Endothelial cell of umbilical vein (primary cell): ENCODE data around the gene POLR2E. TPM values are rescaled to one million over a fixed set of nuclear protein-coding genes. Genes with fewer than 3 reads are reported as not detected.

ENCODE experiments used
- BruUV-seq: library from RNA; stranded (reverse); fragments of 400-500 nt; replicated peaks from 2 replicates; lab custom pipeline; 2021; lab: Mats Ljungman, UMichigan
- CTCF ChIA-PET: fragments of 300-600, 350-600 bp; sonication (Branson Sonifier 250); formaldehyde crosslinking; loops from one replicate; lab custom pipeline; 2021; ENCODE audit warnings: antibody characterized with exemption, inconsistent platforms; lab: Charles Lee
- POLR2A ChIA-PET: fragments of 300-600, 350-600 bp; sonication (Branson Sonifier 250); formaldehyde crosslinking; loops from one replicate; lab custom pipeline; 2021; ENCODE audit warnings: antibody characterized with exemption, inconsistent platforms; lab: Charles Lee
- DNase-seq: peaks from one replicate; pipeline ENCODE4 v3.0.0-alpha.2; 2011; ENCODE audit warnings: low read depth, low spot score
- FAIRE-seq: peaks from 2 replicates; lab custom pipeline; 2011; peaks lifted over from hg19 to GRCh38; lab: Jason Lieb, UNC
- H2AFZ ChIP-seq: 2 replicates; pipeline ENCODE4 v1.6.0; 2012; ENCODE audit warnings: low read depth, low read length, control low read depth, inconsistent platforms
- H3K27ac ChIP-seq: 2 replicates; pipeline ENCODE4 v1.5.1; 2011; ENCODE audit warnings: low read depth, mild to moderate bottlenecking, control low read depth, low read length, moderate library complexity; ENCODE audit not compliant: insufficient read depth
- H3K27me3 ChIP-seq, 2 experiments: 2 replicates each; pipeline versions ENCODE4 v1.6.0 to v1.6.1; 2011; ENCODE audit warnings: low read length in 2 of 2, mixed read lengths in 1 of 2; ENCODE audit not compliant: control insufficient read depth in 2 of 2, insufficient read depth in 2 of 2
- H3K36me3 ChIP-seq, 2 experiments: 2 replicates in 1 of 2; 3 replicates in 1 of 2; pipeline ENCODE4 v1.5.1; 2011; ENCODE audit warnings: low read length in 2 of 2, mild to moderate bottlenecking in 1 of 2, moderate library complexity in 1 of 2; ENCODE audit not compliant: control insufficient read depth in 2 of 2, insufficient read depth in 2 of 2; ENCODE audit errors: extremely low read depth in 1 of 2
- H3K4me1 ChIP-seq: 3 replicates; pipeline ENCODE4 v1.5.1; 2011; ENCODE audit warnings: mild to moderate bottlenecking, low read length; ENCODE audit not compliant: control insufficient read depth, insufficient read depth; ENCODE audit errors: extremely low read depth
- H3K4me2 ChIP-seq: 2 replicates; pipeline ENCODE4 v1.6.1; 2011; ENCODE audit warnings: low read length, control low read depth, mixed read lengths; ENCODE audit not compliant: insufficient read depth
- H3K4me3 ChIP-seq, 3 experiments: fragments of 200-600 bp in 1 of 3; sonication (generic), shearing (Covaris generic) in 1 of 3; replicated peaks in 1 of 3; 2 replicates each; pipeline ENCODE4 v1.5.1; 2011 to 2016; ENCODE audit warnings: control low read depth in 3 of 3, low read length in 3 of 3, mild to moderate bottlenecking in 2 of 3, inconsistent platforms in 1 of 3, low read depth in 1 of 3, moderate library complexity in 1 of 3; ENCODE audit not compliant: insufficient read depth in 1 of 3
- H3K79me2 ChIP-seq: 2 replicates; pipeline ENCODE4 v1.6.0; 2012; ENCODE audit warnings: low read length, inconsistent platforms; ENCODE audit not compliant: control insufficient read depth, insufficient read depth
- H3K9ac ChIP-seq: replicated peaks from 2 replicates; pipeline ENCODE3; 2011; ENCODE audit warnings: low read length, control low read depth; ENCODE audit not compliant: insufficient read depth; ENCODE audit errors: extremely low read depth
- H3K9me1 ChIP-seq: replicated peaks from 3 replicates; pipeline ENCODE4 v1.6.0; 2011; ENCODE audit warnings: mild to moderate bottlenecking, low read length; ENCODE audit not compliant: control insufficient read depth, insufficient read depth; ENCODE audit errors: extremely low read depth
- H3K9me3 ChIP-seq: replicated peaks from 2 replicates; pipeline ENCODE4 v1.5.1; 2012; ENCODE audit warnings: low read length, inconsistent platforms; ENCODE audit not compliant: control insufficient read depth, insufficient read depth
- H4K20me1 ChIP-seq: replicated peaks from 2 replicates; pipeline ENCODE3; 2011; ENCODE audit warnings: mild to moderate bottlenecking, low read length; ENCODE audit not compliant: control insufficient read depth, insufficient read depth; ENCODE audit errors: extremely low read depth
- CTCF ChIP-seq, 2 donors: IDR thresholded peaks; 1 replicate in 1 of 2; 2 replicates in 1 of 2; pipeline ENCODE4 v1.5.1; 2011; ENCODE audit warnings: low read length in 2 of 2, mild to moderate bottlenecking in 2 of 2, moderate library complexity in 2 of 2, control low read depth in 1 of 2, inconsistent platforms in 1 of 2, low read depth in 1 of 2; ENCODE audit not compliant: insufficient read depth in 1 of 2; ENCODE audit errors: extremely low read depth in 1 of 2
- EZH2 ChIP-seq: IDR thresholded peaks from 2 replicates; pipeline ENCODE4 v1.6.1; 2012; ENCODE audit warnings: borderline replicate concordance, low read depth, mild to moderate bottlenecking, moderate library complexity, low read length, inconsistent platforms; ENCODE audit not compliant: severe bottlenecking
- FOS ChIP-seq: IDR thresholded peaks from 2 replicates; pipeline ENCODE4 v1.6.1; 2011; ENCODE audit warnings: mild to moderate bottlenecking, low read length, moderate library complexity, borderline replicate concordance; ENCODE audit not compliant: insufficient read depth
- GATA2 ChIP-seq: IDR thresholded peaks from 2 replicates; pipeline ENCODE4 v1.7.0; 2011; ENCODE audit warnings: low read depth, mild to moderate bottlenecking, moderate library complexity, mixed read lengths, low read length; ENCODE audit not compliant: insufficient read length, insufficient read depth
- JUN ChIP-seq: IDR thresholded peaks from 2 replicates; pipeline ENCODE4 v1.6.1; 2011; ENCODE audit warnings: borderline replicate concordance, low read depth; ENCODE audit not compliant: insufficient read length, insufficient read depth
- MAX ChIP-seq: IDR thresholded peaks from 2 replicates; pipeline ENCODE4 v1.6.1; 2011; ENCODE audit not compliant: insufficient read depth, insufficient read length
- MYC ChIP-seq: IDR thresholded peaks from one replicate; pipeline ENCODE4 v1.6.1; 2011; ENCODE audit warnings: mild to moderate bottlenecking, low read depth, low read length
- POLR2A ChIP-seq: IDR thresholded peaks from 2 replicates; pipeline ENCODE4 v1.6.1; 2012; ENCODE audit warnings: low read depth, mild to moderate bottlenecking, control low read depth, low read length
- POLR2AphosphoS5 ChIP-seq: IDR thresholded peaks from 2 replicates; pipeline ENCODE4 v1.6.1; 2012; ENCODE audit warnings: low read depth, mild to moderate bottlenecking, control low read depth, low read length, moderate library complexity; ENCODE audit not compliant: insufficient read depth
- dilution Hi-C: fragments of 300-500 bp; cut with MboI; formaldehyde crosslinking; loops from one replicate; pipeline ENCODE4 v1.15.0; 2019; ENCODE audit warnings: low sequenced_read_pairs; ENCODE audit not compliant: extremely low pct_ligation_motif_present
- intact Hi-C: fragments of 100-400 bp; cut with micrococcal nuclease; formaldehyde crosslinking; loops from one replicate; pipeline ENCODE4 v1.10.0; 2022
- polyA plus RNA-seq, 4 experiments: library from polyadenylated mRNA; depleted of rRNA in 3 of 4; stranded (reverse) in 3 of 4; unstranded in 1 of 4; fragments of >200 nt; gene quantifications; 2 replicates each; pipeline versions ENCODE4 v1.2.1 to v1.2.3, GENCODE V29; 2011 to 2012; ENCODE audit warnings: missing spikeins in 1 of 4
- total RNA-seq: library from RNA; stranded (reverse); gene quantifications from 2 replicates; pipeline ENCODE4 v1.2.3, GENCODE V29; 2021

The POLR2E gene
- total and polyA plus RNA-seq, 2 donors (not counting 3 experiments of a cell fraction or from before 2014, with no cell fraction given): 272 to 344 TPM

- Histone ChIP-seq H4K20me1 (no peaks in the 10 kb centered on the region), H3K9me3 (no peaks in the 10 kb centered on the region), H3K27me3 (no peaks in the 10 kb centered on the region), H2AFZ (no peak overlapping the region), H3K4me1 (peaks cover 5% of the 10 kb centered on the region), H3K9me1 (no peaks in the 10 kb centered on the region), H3K4me3 (no peak overlapping the region), H3K27ac (no peak overlapping the region), H3K79me2 (no peaks in the 10 kb centered on the region), H3K9ac (no peak overlapping the region), H3K4me2 (no peak overlapping the region), H3K36me3 (peaks cover 9 to 42% of the 10 kb centered on the region in 2 experiments)
- no peak for DNase-seq
- no peak for FAIRE-seq
- no TSS peak for BruUV-seq
- POLR2A ChIA-PET: interaction anchor here (0.6 kb wide), 1 partner anchor 94 kb away, joined by 7 read pairs; no protein-coding TSS in a partner anchor
- intact Hi-C loops: loop anchor here (1.0 to 5.0 kb wide), 3 partner anchors 11 to 128 kb away; partner anchors contain the start of gene ATP5F1D
- no peak for TF ChIP-seq CTCF (IDR thresholded peaks at IDR 0.05; ENCODE audit: extremely low read depth in 1 of 2, insufficient read depth in 1 of 2, low read depth in 1 of 2, low read length in 2 of 2)
- TF ChIP-seq MAX: no peak
- TF ChIP-seq MYC: no peak
- no peak for TF ChIP-seq EZH2
- no peak for TF ChIP-seq JUN
- TF ChIP-seq POLR2A: no peak
- no peak for TF ChIP-seq POLR2AphosphoS5
- TF ChIP-seq GATA2: no peak
- TF ChIP-seq FOS: no peak
- CTCF ChIA-PET: interaction anchor here (1.1 to 4.4 kb wide), 17 partner anchors 9 to 132 kb away, joined by 3 to 80 read pairs (median 8); partner anchors contain the start of genes ARHGAP45, ATP5F1D, GPX4 and WDR18
- dilution Hi-C loops: no loop called here
Measured at GRCh38 chr19:1112268-1113029, 17.3 kb upstream of the POLR2E start.
